ENCODE data around the gene POGK. TPM values are rescaled to one million over a fixed set of nuclear protein-coding genes. Genes with fewer than 3 reads are reported as not detected.

The POGK gene
- total RNA-seq, 1 experiment from 2014 or later: 27.2 TPM

- Mint-ChIP-seq H3K4me1 (ENCODE audit: low read depth, unreplicated experiment) (no peaks in the 10 kb centered on the region), H3K27me3 (ENCODE audit: insufficient read depth, unreplicated experiment) (peaks cover 9% of the 10 kb centered on the region), H3K4me3 (ENCODE audit: unreplicated experiment) (no peak overlapping the region), H3K9me3 (ENCODE audit: unreplicated experiment) (no peaks in the 10 kb centered on the region), H3K36me3 (ENCODE audit: insufficient read depth, unreplicated experiment) (no peaks in the 10 kb centered on the region), H3K27ac (ENCODE audit: unreplicated experiment) (no peak overlapping the region)
- H3K4me3 ChIP-seq (ENCODE audit: low read depth, low read length): no peak overlapping the region
- ChIA-PET CTCF (no interaction called here), POLR2A (no interaction called here)
- no peaks in the 10 kb centered on the region; the same call in 1 of the 2 replicates for H3K27me3 ChIP-seq (replicated peaks; ENCODE audit: control insufficient read depth, insufficient read depth, low read length)
- DNase-seq: no peak
- no peaks in the 10 kb centered on the region for H3K4me1 ChIP-seq
- no peaks in the 10 kb centered on the region for H3K36me3 ChIP-seq (ENCODE audit: control insufficient read depth, insufficient read depth, low read length)
- no peaks in the 10 kb centered on the region for H3K9me3 ChIP-seq
- no TSS peak for BruUV-seq (replicated peaks)
- TF ChIP-seq, protein P1, sequence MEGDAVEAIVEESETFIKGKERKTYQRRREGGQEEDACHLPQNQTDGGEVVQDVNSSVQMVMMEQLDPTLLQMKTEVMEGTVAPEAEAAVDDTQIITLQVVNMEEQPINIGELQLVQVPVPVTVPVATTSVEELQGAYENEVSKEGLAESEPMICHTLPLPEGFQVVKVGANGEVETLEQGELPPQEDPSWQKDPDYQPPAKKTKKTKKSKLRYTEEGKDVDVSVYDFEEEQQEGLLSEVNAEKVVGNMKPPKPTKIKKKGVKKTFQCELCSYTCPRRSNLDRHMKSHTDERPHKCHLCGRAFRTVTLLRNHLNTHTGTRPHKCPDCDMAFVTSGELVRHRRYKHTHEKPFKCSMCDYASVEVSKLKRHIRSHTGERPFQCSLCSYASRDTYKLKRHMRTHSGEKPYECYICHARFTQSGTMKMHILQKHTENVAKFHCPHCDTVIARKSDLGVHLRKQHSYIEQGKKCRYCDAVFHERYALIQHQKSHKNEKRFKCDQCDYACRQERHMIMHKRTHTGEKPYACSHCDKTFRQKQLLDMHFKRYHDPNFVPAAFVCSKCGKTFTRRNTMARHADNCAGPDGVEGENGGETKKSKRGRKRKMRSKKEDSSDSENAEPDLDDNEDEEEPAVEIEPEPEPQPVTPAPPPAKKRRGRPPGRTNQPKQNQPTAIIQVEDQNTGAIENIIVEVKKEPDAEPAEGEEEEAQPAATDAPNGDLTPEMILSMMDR (IDR thresholded peaks at IDR 0.05; ENCODE audit: insufficient read depth in 1 of 2, low read depth in 1 of 2, low read length in 1 of 2, severe bottlenecking in 1 of 2, unreplicated experiment in 1 of 2): no peak
- intact Hi-C loops (cut with micrococcal nuclease; ENCODE audit: unreplicated experiment): no loop called here
These were observed 49.3 kb downstream of the POGK start for GRCh38 chr1:166888373-166889111.

- Histone ChIP-seq H3K27me3 (replicated peaks; ENCODE audit: control insufficient read depth, insufficient read depth, low read length) (no peaks in the 10 kb centered on the region; the same call in 1 of the 2 replicates), H3K4me1 (no peaks in the 10 kb centered on the region), H3K4me3 (ENCODE audit: low read depth, low read length) (no peak overlapping the region), H3K9me3 (no peaks in the 10 kb centered on the region), H3K36me3 (ENCODE audit: control insufficient read depth, insufficient read depth, low read length) (no peaks in the 10 kb centered on the region)
- no peak overlapping the region for H3K4me3 Mint-ChIP-seq (ENCODE audit: unreplicated experiment)
- ChIA-PET POLR2A (no interaction called here), CTCF (no interaction called here)
- no peaks in the 10 kb centered on the region for H3K9me3 Mint-ChIP-seq (ENCODE audit: unreplicated experiment)
- no peaks in the 10 kb centered on the region for H3K36me3 Mint-ChIP-seq (ENCODE audit: insufficient read depth, unreplicated experiment)
- peaks cover 11% of the 10 kb centered on the region for H3K27me3 Mint-ChIP-seq (ENCODE audit: insufficient read depth, unreplicated experiment)
- intact Hi-C loops (cut with micrococcal nuclease; ENCODE audit: unreplicated experiment): no loop called here
- DNase-seq: no peak
- no TSS peak for BruUV-seq (replicated peaks)
- H3K4me1 Mint-ChIP-seq (ENCODE audit: low read depth, unreplicated experiment): no peaks in the 10 kb centered on the region
- TF ChIP-seq, protein P1 (IDR thresholded peaks at IDR 0.05; ENCODE audit: insufficient read depth in 1 of 2, low read depth in 1 of 2, low read length in 1 of 2, severe bottlenecking in 1 of 2, unreplicated experiment in 1 of 2): no peak
- no peak overlapping the region for H3K27ac Mint-ChIP-seq (ENCODE audit: unreplicated experiment)
These were observed 50.5 kb downstream of the POGK start for GRCh38 chr1:166889776-166890175.

GRCh38 chr1:166895766-166896165 is 56.5 kb downstream of the POGK start:
- Mint-ChIP-seq H3K27ac (ENCODE audit: unreplicated experiment) (no peak overlapping the region), H3K36me3 (ENCODE audit: insufficient read depth, unreplicated experiment) (peaks cover 6% of the 10 kb centered on the region), H3K9me3 (ENCODE audit: unreplicated experiment) (peaks cover 21% of the 10 kb centered on the region), H3K4me1 (ENCODE audit: low read depth, unreplicated experiment) (no peaks in the 10 kb centered on the region), H3K27me3 (ENCODE audit: insufficient read depth, unreplicated experiment) (peaks cover 13% of the 10 kb centered on the region), H3K4me3 (ENCODE audit: unreplicated experiment) (no peak overlapping the region)
- Histone ChIP-seq H3K36me3 (ENCODE audit: control insufficient read depth, insufficient read depth, low read length) (no peaks in the 10 kb centered on the region), H3K27me3 (replicated peaks; ENCODE audit: control insufficient read depth, insufficient read depth, low read length) (no peaks in the 10 kb centered on the region; the same call in 1 of the 2 replicates), H3K4me1 (no peaks in the 10 kb centered on the region), H3K9me3 (peaks cover 11% of the 10 kb centered on the region), H3K4me3 (ENCODE audit: low read depth, low read length) (no peak overlapping the region)
- ChIA-PET POLR2A (no interaction called here), CTCF (no interaction called here)
- intact Hi-C loops (cut with micrococcal nuclease; ENCODE audit: unreplicated experiment): no loop called here
- no peak for DNase-seq
- TF ChIP-seq, protein P1 (IDR thresholded peaks at IDR 0.05; ENCODE audit: insufficient read depth in 1 of 2, low read depth in 1 of 2, low read length in 1 of 2, severe bottlenecking in 1 of 2, unreplicated experiment in 1 of 2): no peak
- no TSS peak for BruUV-seq (replicated peaks)

All from Caco-2 (cell line).